A673 (cell line): ENCODE measurements around the gene SLC39A3. TPM values are rescaled to one million over a fixed set of nuclear protein-coding genes. Genes with fewer than 3 reads are reported as not detected.

ENCODE experiments used
- BruUV-seq: library from RNA; stranded (reverse); fragments of 400-500 nt; replicated peaks from 2 replicates; lab custom pipeline; 2021; lab: Mats Ljungman, UMichigan
- CTCF ChIA-PET: fragments of 300-600 bp; sonication (Branson Sonifier 250); formaldehyde crosslinking; loops from one replicate; lab custom pipeline; 2022; ENCODE audit warnings: antibody characterized with exemption; lab: Charles Lee
- POLR2A ChIA-PET: fragments of 300-600 bp; sonication (Branson Sonifier 250); formaldehyde crosslinking; loops from one replicate; lab custom pipeline; 2022; ENCODE audit warnings: antibody characterized with exemption; ENCODE audit not compliant: low non-redundant PET; lab: Charles Lee
- DNase-seq: peaks from one replicate; pipeline ENCODE4 v3.0.0-alpha.2; 2015; ENCODE audit warnings: low spot score
- H3K27ac ChIP-seq: fragments of 200-600 bp; sonication (generic); 2 replicates; pipeline ENCODE4 v1.5.1; 2016; ENCODE audit warnings: mixed run types, low read depth, mild to moderate bottlenecking, mixed read lengths, antibody characterized with exemption, low read length; ENCODE audit not compliant: poor library complexity, severe bottlenecking
- H3K27me3 ChIP-seq: fragments of 200-600 bp; sonication (generic); replicated peaks from 2 replicates; pipeline ENCODE4 v1.6.1; 2017; ENCODE audit warnings: mixed run types, low read depth, mild to moderate bottlenecking, mixed read lengths, antibody characterized with exemption, low read length; ENCODE audit not compliant: insufficient read depth, poor library complexity
- H3K36me3 ChIP-seq: fragments of 200-600 bp; sonication (generic); 2 replicates; pipeline ENCODE4 v1.6.1; 2016; ENCODE audit warnings: mixed run types, mild to moderate bottlenecking, mixed read lengths, antibody characterized with exemption, low read length; ENCODE audit not compliant: insufficient read depth, poor library complexity, severe bottlenecking
- H3K4me1 ChIP-seq: fragments of 200-600 bp; sonication (generic); 2 replicates; pipeline ENCODE4 v1.6.1; 2017; ENCODE audit warnings: mixed run types, mild to moderate bottlenecking, mixed read lengths, antibody characterized with exemption, low read length; ENCODE audit not compliant: insufficient read depth, poor library complexity, severe bottlenecking
- H3K4me3 ChIP-seq: fragments of 200-600 bp; sonication (generic); 2 replicates; pipeline ENCODE4 v1.5.1; 2016; ENCODE audit warnings: low read depth, mixed run types, mild to moderate bottlenecking, mixed read lengths, low read length; ENCODE audit not compliant: poor library complexity, severe bottlenecking
- H3K9me3 ChIP-seq: fragments of 200-600 bp; sonication (generic); 2 replicates; pipeline ENCODE4 v1.6.1; 2016; ENCODE audit warnings: mixed run types, low read depth, mild to moderate bottlenecking, mixed read lengths, antibody characterized with exemption, low read length; ENCODE audit not compliant: poor library complexity, severe bottlenecking
- CTCF ChIP-seq: fragments of 300-800, 200-600 bp; sonication (generic); conservative IDR thresholded peaks from 2 replicates; pipeline ENCODE4 v1.5.1; 2017; ENCODE audit warnings: low read depth, mild to moderate bottlenecking, antibody characterized with exemption, low read length, moderate library complexity, mixed read lengths
- EZH2 ChIP-seq: fragments of 200-600 bp; sonication (generic); IDR thresholded peaks from 2 replicates; pipeline ENCODE4 v1.6.1; 2017; ENCODE audit warnings: borderline replicate concordance, low read depth, mild to moderate bottlenecking, mixed read lengths, antibody characterized with exemption, low read length; ENCODE audit not compliant: poor library complexity, severe bottlenecking
- intact Hi-C: fragments of 100-400 bp; cut with micrococcal nuclease; formaldehyde crosslinking; loops from one replicate; pipeline ENCODE4 v1.10.0; 2022; ENCODE audit not compliant: unreplicated experiment
- total RNA-seq: library from RNA; stranded (reverse); gene quantifications from 2 replicates; pipeline ENCODE4 v1.2.3, GENCODE V29; 2021

Gene SLC39A3
- total RNA-seq, 1 experiment from 2014 or later, result 44.8 TPM

GRCh38 chr19:2721570-2722540 is 18.0 kb downstream of the SLC39A3 start:
- H3K27me3 ChIP-seq, result peaks cover 5% of the 10 kb centered on the region
- CTCF ChIA-PET, result no interaction called here
- H3K9me3 ChIP-seq, result no peaks in the 10 kb centered on the region
- peak overlapping the region; percentile 86 for H3K4me3 ChIP-seq
- POLR2A ChIA-PET, result no interaction called here
- TF ChIP-seq CTCF, result no peak
- TF ChIP-seq EZH2, result no peak
- peaks cover 5% of the 10 kb centered on the region for H3K4me1 ChIP-seq
- H3K27ac ChIP-seq, result peak overlapping the region; percentile 30
- no TSS peak for BruUV-seq
- intact Hi-C loops, result no loop called here
- H3K36me3 ChIP-seq, result no peaks in the 10 kb centered on the region
- DNase-seq, result no peak

GRCh38 chr19:2720777-2721569 is 18.8 kb downstream of the SLC39A3 start, which contains the start of gene DIRAS1:
Gene DIRAS1 (minus strand): TSS chr19:2721372. CDS start chr19:2717806, 3,566 bp downstream.
- intact Hi-C loops, result no loop called here
- Histone ChIP-seq H3K36me3 (peaks cover 7% of the 10 kb centered on the region), H3K27ac (peak within 1 kb of the TSS; percentile 85), H3K4me1 (peaks cover 5% of the 10 kb centered on the region), H3K9me3 (no peaks in the 10 kb centered on the region), H3K4me3 (peak within 1 kb of the TSS; percentile 86), H3K27me3 (no peaks in the 10 kb centered on the region)
- TF ChIP-seq CTCF, result no peak
- no peak for TF ChIP-seq EZH2
- POLR2A ChIA-PET, result no interaction called here
- CTCF ChIA-PET, result no interaction called here
- DNase-seq, result no peak
- no TSS peak for BruUV-seq
